Measurements from ENCODE around the gene CTNNA1.
A peak's percentile ranks its signal among the peaks of the same experiment; 100 is the strongest.

CTNNA1 gene

GRCh38 chr5:138905541-138905940 is 152.3 kb downstream of the CTNNA1 start:
- DNase-seq (ENCODE audit: low read depth): no peak
- no peak overlapping the region for H3K4me3 ChIP-seq (ENCODE audit: low read depth, low read length)
- TF ChIP-seq CTCF (IDR thresholded peaks at IDR 0.05; ENCODE audit: low read depth, low read length) (no peak), POLR2A (IDR thresholded peaks at IDR 0.05; ENCODE audit: extremely low read depth, insufficient read length) (no peak), MAX (IDR thresholded peaks at IDR 0.05; ENCODE audit: low read depth, low read length) (no peak), MYC (IDR thresholded peaks at IDR 0.05; ENCODE audit: low read depth, low read length) (no peak)

GRCh38 chr5:138909734-138910133 is 156.5 kb downstream of the CTNNA1 start:
- no peak overlapping the region for H3K4me3 ChIP-seq (ENCODE audit: low read depth, low read length)
- TF ChIP-seq MAX (IDR thresholded peaks at IDR 0.05; ENCODE audit: low read depth, low read length): no peak
- TF ChIP-seq CTCF (IDR thresholded peaks at IDR 0.05; ENCODE audit: low read depth, low read length): no peak
- no peak for TF ChIP-seq MYC (IDR thresholded peaks at IDR 0.05; ENCODE audit: low read depth, low read length)
- TF ChIP-seq POLR2A (IDR thresholded peaks at IDR 0.05; ENCODE audit: extremely low read depth, insufficient read length): no peak
- no peak for DNase-seq (ENCODE audit: low read depth)

- DNase-seq (ENCODE audit: low read depth): peak; percentile 65
- H3K4me3 ChIP-seq (ENCODE audit: low read depth, low read length): no peak overlapping the region
- TF ChIP-seq POLR2A (IDR thresholded peaks at IDR 0.05; ENCODE audit: extremely low read depth, insufficient read length): no peak
- TF ChIP-seq MAX (IDR thresholded peaks at IDR 0.05; ENCODE audit: low read depth, low read length): no peak
- no peak for TF ChIP-seq MYC (IDR thresholded peaks at IDR 0.05; ENCODE audit: low read depth, low read length)
- TF ChIP-seq CTCF (IDR thresholded peaks at IDR 0.05; ENCODE audit: low read depth, low read length): no peak
Observed at GRCh38 chr5:138910546-138911185, 157.4 kb downstream of the CTNNA1 start.

GRCh38 chr5:138911441-138911840 is 158.2 kb downstream of the CTNNA1 start:
- no peak for DNase-seq (ENCODE audit: low read depth)
- no peak overlapping the region for H3K4me3 ChIP-seq (ENCODE audit: low read depth, low read length)
- TF ChIP-seq MYC (IDR thresholded peaks at IDR 0.05; ENCODE audit: low read depth, low read length): no peak
- TF ChIP-seq CTCF (IDR thresholded peaks at IDR 0.05; ENCODE audit: low read depth, low read length): no peak
- TF ChIP-seq POLR2A (IDR thresholded peaks at IDR 0.05; ENCODE audit: extremely low read depth, insufficient read length): no peak
- no peak for TF ChIP-seq MAX (IDR thresholded peaks at IDR 0.05; ENCODE audit: low read depth, low read length)

GRCh38 chr5:138912093-138912492 is 158.9 kb downstream of the CTNNA1 start:
- no peak overlapping the region for H3K4me3 ChIP-seq (ENCODE audit: low read depth, low read length)
- TF ChIP-seq MYC (IDR thresholded peaks at IDR 0.05; ENCODE audit: low read depth, low read length): no peak
- TF ChIP-seq CTCF (IDR thresholded peaks at IDR 0.05; ENCODE audit: low read depth, low read length): no peak
- TF ChIP-seq POLR2A (IDR thresholded peaks at IDR 0.05; ENCODE audit: extremely low read depth, insufficient read length): no peak
- no peak for TF ChIP-seq MAX (IDR thresholded peaks at IDR 0.05; ENCODE audit: low read depth, low read length)
- DNase-seq (ENCODE audit: low read depth): no peak

Measured in NB4 (cell line).